Loucy (cell line): ENCODE data around the gene SOBP.

Experiments
- H2AFZ ChIP-seq: fragments of 200-600 bp; sonication (generic); 2 replicates; pipeline ENCODE4 v1.6.0; 2016; ENCODE audit warnings: antibody characterized with exemption, mild to moderate bottlenecking, low read length, moderate library complexity
- H3F3A ChIP-seq: fragments of 200-600 bp; 2 replicates; pipeline ENCODE4 v1.6.0; 2016; ENCODE audit warnings: antibody characterized with exemption, low read depth, mild to moderate bottlenecking
- H3K27me3 ChIP-seq: fragments of 200-600 bp; sonication (generic); 2 replicates; pipeline ENCODE4 v1.6.1; 2014; ENCODE audit warnings: low read length, mild to moderate bottlenecking; ENCODE audit not compliant: insufficient read depth, poor library complexity, severe bottlenecking
- H3K36me3 ChIP-seq: fragments of 200-600 bp; sonication (generic); 2 replicates; pipeline ENCODE4 v1.6.1; 2016; ENCODE audit warnings: low read length; ENCODE audit not compliant: insufficient read depth
- H3K4me1 ChIP-seq: fragments of 200-600 bp; sonication (generic); 2 replicates; pipeline ENCODE4 v1.5.1; 2014; ENCODE audit warnings: low read length, mild to moderate bottlenecking; ENCODE audit not compliant: insufficient read depth, poor library complexity, severe bottlenecking
- H3K4me2 ChIP-seq: fragments of 200-600 bp; sonication (generic); 2 replicates; pipeline ENCODE4 v1.6.0; 2014; ENCODE audit warnings: antibody characterized with exemption, low read length, low read depth, mild to moderate bottlenecking; ENCODE audit not compliant: poor library complexity, severe bottlenecking
- H3K4me3 ChIP-seq: fragments of 200-600 bp; sonication (generic); 2 replicates; pipeline ENCODE4 v1.5.1; 2014; ENCODE audit warnings: low read length, mild to moderate bottlenecking, mixed read lengths; ENCODE audit not compliant: poor library complexity, severe bottlenecking
- H3K79me2 ChIP-seq: fragments of 200-600 bp; sonication (generic); 2 replicates; pipeline ENCODE4 v1.6.1; 2014; ENCODE audit warnings: low read length; ENCODE audit not compliant: insufficient read depth
- H3K9ac ChIP-seq: fragments of 200-600 bp; sonication (generic); 2 replicates; pipeline ENCODE4 v1.6.0; 2014; ENCODE audit warnings: mild to moderate bottlenecking, low read depth, low read length, moderate library complexity; ENCODE audit not compliant: poor library complexity, severe bottlenecking
- H3K9me2 ChIP-seq: fragments of 200-600 bp; sonication (generic); replicated peaks from 2 replicates; pipeline ENCODE4 v1.6.1; 2016; ENCODE audit warnings: low read depth, low read length, mixed read lengths
- H3K9me3 ChIP-seq: fragments of 200-600 bp; sonication (generic); 2 replicates; pipeline ENCODE4 v1.6.1; 2014; ENCODE audit warnings: mild to moderate bottlenecking, antibody characterized with exemption, low read length, low read depth; ENCODE audit not compliant: insufficient read depth
- H4K20me1 ChIP-seq: fragments of 200-600 bp; sonication (generic); 2 replicates; pipeline ENCODE4 v1.6.0; 2014; ENCODE audit warnings: antibody characterized with exemption, low read length, mild to moderate bottlenecking; ENCODE audit not compliant: insufficient read depth, poor library complexity, severe bottlenecking
- CTCF ChIP-seq: fragments of 200-600 bp; sonication (generic); conservative IDR thresholded peaks from 2 replicates; pipeline ENCODE4 v1.5.1; 2014; ENCODE audit warnings: mild to moderate bottlenecking, antibody characterized with exemption, low read length
- EZH2phosphoT487 ChIP-seq: fragments of 200-600 bp; IDR thresholded peaks from 2 replicates; pipeline ENCODE4 v1.6.1; 2018; ENCODE audit warnings: antibody characterized with exemption, mild to moderate bottlenecking, moderate library complexity, borderline replicate concordance

Gene SOBP

GRCh38 chr6:107546691-107547450, 57.0 kb downstream of the SOBP start:
- no peaks in the 10 kb centered on the region for H4K20me1 ChIP-seq
- no peak for TF ChIP-seq EZH2phosphoT487
- TF ChIP-seq CTCF = no peak
- no peaks in the 10 kb centered on the region for H3K9me3 ChIP-seq
- H3K4me1 ChIP-seq = peaks cover 22% of the 10 kb centered on the region
- no peak overlapping the region for H3K4me3 ChIP-seq
- H3K27me3 ChIP-seq = no peaks in the 10 kb centered on the region
- H3K36me3 ChIP-seq = no peaks in the 10 kb centered on the region
- H3K79me2 ChIP-seq = no peaks in the 10 kb centered on the region
- H3K4me2 ChIP-seq = no peak overlapping the region
- no peaks in the 10 kb centered on the region for H3F3A ChIP-seq
- no peak overlapping the region for H3K9ac ChIP-seq
- no peaks in the 10 kb centered on the region for H3K9me2 ChIP-seq
- H2AFZ ChIP-seq = no peak overlapping the region

- Histone ChIP-seq H3K27me3 (no peaks in the 10 kb centered on the region), H3K36me3 (no peaks in the 10 kb centered on the region), H3K4me1 (peaks cover 22% of the 10 kb centered on the region), H3K9me2 (no peaks in the 10 kb centered on the region), H4K20me1 (no peaks in the 10 kb centered on the region), H3K4me3 (no peak overlapping the region), H3K4me2 (no peak overlapping the region), H3K9me3 (no peaks in the 10 kb centered on the region), H3F3A (no peaks in the 10 kb centered on the region), H3K9ac (no peak overlapping the region), H2AFZ (no peak overlapping the region), H3K79me2 (no peaks in the 10 kb centered on the region)
- no peak for TF ChIP-seq CTCF
- no peak for TF ChIP-seq EZH2phosphoT487
Measured at GRCh38 chr6:107547451-107547840, 57.5 kb downstream of the SOBP start.

DNA sequence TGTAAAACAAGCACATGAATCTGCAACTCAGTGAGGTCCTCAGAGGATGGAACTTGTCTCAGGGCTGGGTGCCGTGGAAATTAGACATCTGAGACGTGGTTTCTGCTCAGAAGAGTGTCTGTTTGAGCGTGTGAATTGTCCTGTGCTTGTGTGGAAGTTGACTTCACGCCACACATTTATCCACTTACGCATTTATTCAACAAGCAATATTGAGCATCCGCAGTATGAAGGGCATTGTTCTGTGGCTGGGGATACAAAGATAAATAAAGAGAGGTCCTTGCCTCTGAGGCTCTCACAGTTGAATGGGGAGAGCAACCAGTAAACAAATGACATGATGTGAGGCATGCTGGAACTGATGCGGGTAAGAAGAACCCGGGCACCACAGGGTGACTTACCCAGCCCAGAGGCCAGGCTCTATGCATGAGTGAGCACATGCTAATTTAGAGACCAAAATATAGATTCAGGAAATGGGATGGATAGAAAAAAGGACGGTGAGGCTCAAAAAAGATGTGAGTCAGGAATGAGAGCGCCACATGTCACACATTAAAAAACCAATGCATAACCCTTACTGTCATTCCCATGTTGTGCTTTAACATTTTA, 60.4 kb downstream of the SOBP start:
- H2AFZ ChIP-seq = no peak overlapping the region
- no peaks in the 10 kb centered on the region for H4K20me1 ChIP-seq
- no peaks in the 10 kb centered on the region for H3K79me2 ChIP-seq
- no peak for TF ChIP-seq CTCF
- no peak for TF ChIP-seq EZH2phosphoT487
- H3F3A ChIP-seq = no peaks in the 10 kb centered on the region
- peak overlapping the region; percentile 54 for H3K4me2 ChIP-seq
- H3K27me3 ChIP-seq = no peaks in the 10 kb centered on the region
- peaks cover 22% of the 10 kb centered on the region for H3K4me1 ChIP-seq
- H3K9me3 ChIP-seq = no peaks in the 10 kb centered on the region
- peaks cover 5% of the 10 kb centered on the region; the same call in 1 of the 2 replicates for H3K36me3 ChIP-seq
- H3K9me2 ChIP-seq = no peaks in the 10 kb centered on the region
- H3K4me3 ChIP-seq = peak overlapping the region; percentile 12
- H3K9ac ChIP-seq = no peak overlapping the region
